HL-60 (cell line): ENCODE results near the gene ZNRF1.

Experiments used
- POLR2AphosphoS5 ChIP-seq: IDR thresholded peaks from 2 replicates; pipeline ENCODE4 v1.6.1; 2012; ENCODE audit warnings: low read depth
- TF ChIP-seq, protein P1 (sequence below): IDR thresholded peaks from one replicate; pipeline ENCODE4 v1.5.1; 2011; ENCODE audit warnings: low read length, control low read depth, inconsistent platforms; ENCODE audit not compliant: insufficient read depth

DNA sequence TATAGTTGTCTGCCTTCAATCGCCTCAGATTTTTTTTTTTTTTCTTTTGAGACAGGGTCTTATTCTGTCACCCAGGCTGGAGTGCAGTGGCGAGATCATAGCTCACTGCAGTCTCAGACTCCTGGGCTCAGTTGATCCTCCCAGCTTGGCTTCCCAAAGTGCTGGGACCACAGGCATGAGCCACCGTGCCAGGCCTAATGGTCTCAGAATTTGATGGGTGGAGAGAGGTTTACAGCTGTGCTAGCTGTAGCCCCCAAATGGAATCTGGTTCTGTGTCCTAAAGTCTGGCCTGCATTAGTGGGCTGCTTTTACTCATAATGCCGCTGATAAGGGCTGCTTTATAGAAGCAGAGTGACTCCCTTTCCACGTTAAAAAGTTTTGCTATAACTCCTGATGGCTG, 5.1 kb downstream of the ZNRF1 start:
- TF ChIP-seq, protein P1, sequence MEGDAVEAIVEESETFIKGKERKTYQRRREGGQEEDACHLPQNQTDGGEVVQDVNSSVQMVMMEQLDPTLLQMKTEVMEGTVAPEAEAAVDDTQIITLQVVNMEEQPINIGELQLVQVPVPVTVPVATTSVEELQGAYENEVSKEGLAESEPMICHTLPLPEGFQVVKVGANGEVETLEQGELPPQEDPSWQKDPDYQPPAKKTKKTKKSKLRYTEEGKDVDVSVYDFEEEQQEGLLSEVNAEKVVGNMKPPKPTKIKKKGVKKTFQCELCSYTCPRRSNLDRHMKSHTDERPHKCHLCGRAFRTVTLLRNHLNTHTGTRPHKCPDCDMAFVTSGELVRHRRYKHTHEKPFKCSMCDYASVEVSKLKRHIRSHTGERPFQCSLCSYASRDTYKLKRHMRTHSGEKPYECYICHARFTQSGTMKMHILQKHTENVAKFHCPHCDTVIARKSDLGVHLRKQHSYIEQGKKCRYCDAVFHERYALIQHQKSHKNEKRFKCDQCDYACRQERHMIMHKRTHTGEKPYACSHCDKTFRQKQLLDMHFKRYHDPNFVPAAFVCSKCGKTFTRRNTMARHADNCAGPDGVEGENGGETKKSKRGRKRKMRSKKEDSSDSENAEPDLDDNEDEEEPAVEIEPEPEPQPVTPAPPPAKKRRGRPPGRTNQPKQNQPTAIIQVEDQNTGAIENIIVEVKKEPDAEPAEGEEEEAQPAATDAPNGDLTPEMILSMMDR = no peak
- TF ChIP-seq POLR2AphosphoS5 = no peak
